ENCODE results near the gene G6PC2.

- TF ChIP-seq CTCF (IDR thresholded peaks at IDR 0.05) (no peak), EZH2 (IDR thresholded peaks at IDR 0.05) (no peak), EZH2phosphoT487 (IDR thresholded peaks at IDR 0.05) (no peak)
Observed at GRCh38 chr2:168941297-168941696, 40.2 kb downstream of the G6PC2 start.
